ENCODE measurements around the gene RGS16. TPM values are rescaled to one million over a fixed set of nuclear protein-coding genes. Genes with fewer than 3 reads are reported as not detected.

The RGS16 gene
- total and polyA plus RNA-seq, 2 donors from 2014 or later: 4.2 to 7.7 TPM

DNA sequence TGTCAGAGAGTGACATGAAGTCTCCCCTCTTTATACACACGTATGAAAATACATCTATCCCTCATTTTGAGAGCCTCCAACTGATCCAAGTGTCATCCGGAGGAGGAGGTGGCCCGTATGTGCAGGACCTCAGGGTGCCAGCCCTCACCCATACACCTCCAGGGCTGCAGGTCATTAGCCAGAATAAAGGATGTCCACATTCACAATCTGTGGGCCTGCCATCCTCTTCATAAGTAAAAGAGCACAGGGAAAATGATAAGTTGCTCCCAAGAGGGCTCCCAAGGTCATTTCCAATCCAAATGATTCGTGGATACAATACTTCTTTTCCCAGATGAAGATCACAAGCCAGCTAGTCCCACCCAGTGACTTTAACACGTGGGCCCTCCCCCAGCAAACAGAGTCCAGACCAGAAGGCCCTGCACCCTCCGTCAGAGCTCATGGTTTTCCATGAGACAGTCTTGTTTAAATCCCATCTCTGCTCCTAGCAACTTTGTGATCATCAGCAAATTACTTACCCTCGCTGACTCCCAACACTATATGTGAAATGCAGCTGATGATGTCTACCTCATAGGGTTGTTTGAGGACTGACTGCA, 43.7 kb downstream of the RGS16 start:
- H3K4me3 ChIP-seq (ENCODE audit: low read length in 3 of 3): no peak overlapping the region
- no peaks in the 10 kb centered on the region for H3K9me3 ChIP-seq (ENCODE audit: control insufficient read depth in 2 of 3, insufficient read depth in 1 of 3, low read length in 3 of 3)
- no peaks in the 10 kb centered on the region for H3K27me3 ChIP-seq (ENCODE audit: control insufficient read depth, insufficient read depth, low read length)
- H3K9ac ChIP-seq (ENCODE audit: low read length in 3 of 3): no peak overlapping the region
- DNase-seq (no peak), FAIRE-seq (no peak)
- H3K36me3 ChIP-seq (ENCODE audit: control insufficient read depth in 2 of 3, insufficient read depth in 3 of 3, low read length in 3 of 3): no peaks in the 10 kb centered on the region
- TF ChIP-seq, protein P1, sequence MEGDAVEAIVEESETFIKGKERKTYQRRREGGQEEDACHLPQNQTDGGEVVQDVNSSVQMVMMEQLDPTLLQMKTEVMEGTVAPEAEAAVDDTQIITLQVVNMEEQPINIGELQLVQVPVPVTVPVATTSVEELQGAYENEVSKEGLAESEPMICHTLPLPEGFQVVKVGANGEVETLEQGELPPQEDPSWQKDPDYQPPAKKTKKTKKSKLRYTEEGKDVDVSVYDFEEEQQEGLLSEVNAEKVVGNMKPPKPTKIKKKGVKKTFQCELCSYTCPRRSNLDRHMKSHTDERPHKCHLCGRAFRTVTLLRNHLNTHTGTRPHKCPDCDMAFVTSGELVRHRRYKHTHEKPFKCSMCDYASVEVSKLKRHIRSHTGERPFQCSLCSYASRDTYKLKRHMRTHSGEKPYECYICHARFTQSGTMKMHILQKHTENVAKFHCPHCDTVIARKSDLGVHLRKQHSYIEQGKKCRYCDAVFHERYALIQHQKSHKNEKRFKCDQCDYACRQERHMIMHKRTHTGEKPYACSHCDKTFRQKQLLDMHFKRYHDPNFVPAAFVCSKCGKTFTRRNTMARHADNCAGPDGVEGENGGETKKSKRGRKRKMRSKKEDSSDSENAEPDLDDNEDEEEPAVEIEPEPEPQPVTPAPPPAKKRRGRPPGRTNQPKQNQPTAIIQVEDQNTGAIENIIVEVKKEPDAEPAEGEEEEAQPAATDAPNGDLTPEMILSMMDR (IDR thresholded peaks at IDR 0.05; ENCODE audit: borderline replicate concordance, extremely low read depth, insufficient read depth): no peak
- intact Hi-C loops (cut with DNase I): no loop called here
- no peaks in the 10 kb centered on the region for H3K4me1 ChIP-seq (ENCODE audit: control insufficient read depth in 2 of 3, insufficient read depth in 2 of 3, low read depth in 1 of 3, low read length in 3 of 3)
- H3K27ac ChIP-seq (ENCODE audit: low read depth in 2 of 2, low read length in 2 of 2): no peak overlapping the region

DNA sequence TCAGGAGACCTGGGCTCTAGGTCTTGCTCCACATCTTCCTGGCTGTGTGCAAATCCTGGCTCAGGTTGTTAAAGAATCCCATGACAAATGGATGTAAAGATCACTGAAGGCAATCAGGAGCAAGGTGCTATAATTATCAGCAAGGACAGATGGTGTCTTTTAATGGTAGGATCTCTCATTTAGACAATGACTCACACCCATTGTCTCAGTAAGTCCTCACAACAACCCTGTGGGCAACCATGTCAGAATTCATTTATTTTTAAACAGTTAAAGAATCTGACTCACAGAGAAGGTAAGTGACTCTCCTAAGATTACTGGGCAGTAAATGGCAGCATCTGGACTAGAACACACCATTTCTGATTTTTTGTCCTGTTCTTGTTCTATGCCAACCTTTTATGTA, 47.9 kb downstream of the RGS16 start:
- Histone ChIP-seq H3K9me3 (ENCODE audit: control insufficient read depth in 2 of 3, insufficient read depth in 1 of 3, low read length in 3 of 3) (no peaks in the 10 kb centered on the region), H3K27ac (ENCODE audit: low read depth in 2 of 2, low read length in 2 of 2) (no peak overlapping the region), H3K4me3 (ENCODE audit: low read length in 3 of 3) (no peak overlapping the region), H3K4me1 (ENCODE audit: control insufficient read depth in 2 of 3, insufficient read depth in 2 of 3, low read depth in 1 of 3, low read length in 3 of 3) (no peaks in the 10 kb centered on the region), H3K36me3 (ENCODE audit: control insufficient read depth in 2 of 3, insufficient read depth in 3 of 3, low read length in 3 of 3) (no peaks in the 10 kb centered on the region), H3K9ac (ENCODE audit: low read length in 3 of 3) (no peak overlapping the region), H3K27me3 (ENCODE audit: control insufficient read depth, insufficient read depth, low read length) (no peaks in the 10 kb centered on the region)
- intact Hi-C loops (cut with DNase I): no loop called here
- TF ChIP-seq, protein P1 (IDR thresholded peaks at IDR 0.05; ENCODE audit: borderline replicate concordance, extremely low read depth, insufficient read depth): no peak
- no peak for DNase-seq
- FAIRE-seq: no peak

DNA sequence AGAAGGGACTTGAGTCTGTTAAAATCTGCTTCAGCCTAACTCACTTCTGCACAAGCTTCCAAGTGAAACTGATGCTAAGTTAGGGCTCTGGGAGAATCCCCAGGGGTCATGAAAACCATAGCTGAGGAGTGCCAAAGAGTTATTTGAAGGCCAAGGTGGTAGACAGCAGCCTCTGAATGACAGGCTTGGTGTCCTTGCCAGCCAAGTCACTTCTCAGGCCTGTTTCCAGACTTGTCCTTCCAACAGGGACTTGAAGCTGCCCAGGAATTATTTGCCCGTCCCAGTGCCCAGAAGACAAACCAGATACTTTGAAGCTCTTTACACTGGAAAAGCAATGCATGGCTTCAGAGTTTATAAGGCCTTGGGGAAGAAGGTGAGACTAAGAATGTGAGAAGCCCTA, 48.7 kb downstream of the RGS16 start:
- intact Hi-C loops (cut with DNase I): no loop called here
- FAIRE-seq: no peak
- H3K27me3 ChIP-seq (ENCODE audit: control insufficient read depth, insufficient read depth, low read length): no peaks in the 10 kb centered on the region

More for the DNA sequence above, 48.7 kb downstream of the RGS16 start:
- Histone ChIP-seq H3K4me1 (ENCODE audit: control insufficient read depth in 2 of 3, insufficient read depth in 2 of 3, low read depth in 1 of 3, low read length in 3 of 3) (no peaks in the 10 kb centered on the region), H3K9me3 (ENCODE audit: control insufficient read depth in 2 of 3, insufficient read depth in 1 of 3, low read length in 3 of 3) (no peaks in the 10 kb centered on the region), H3K9ac (ENCODE audit: low read length in 3 of 3) (no peak overlapping the region), H3K4me3 (ENCODE audit: low read length in 3 of 3) (no peak overlapping the region), H3K27ac (ENCODE audit: low read depth in 2 of 2, low read length in 2 of 2) (no peak overlapping the region), H3K36me3 (ENCODE audit: control insufficient read depth in 2 of 3, insufficient read depth in 3 of 3, low read length in 3 of 3) (no peaks in the 10 kb centered on the region)
- TF ChIP-seq, protein P1 (IDR thresholded peaks at IDR 0.05; ENCODE audit: borderline replicate concordance, extremely low read depth, insufficient read depth): no peak
- DNase-seq: no peak

Data from kidney (tissue), 14 donors.